Measurements from ENCODE around the gene ORM2. TPM values are rescaled to one million over a fixed set of nuclear protein-coding genes. Genes with fewer than 3 reads are reported as not detected.

ORM2 gene
- total and polyA plus RNA-seq, 2 of the 4 experiments (the other 2 are of a cell fraction) = not detected

DNA sequence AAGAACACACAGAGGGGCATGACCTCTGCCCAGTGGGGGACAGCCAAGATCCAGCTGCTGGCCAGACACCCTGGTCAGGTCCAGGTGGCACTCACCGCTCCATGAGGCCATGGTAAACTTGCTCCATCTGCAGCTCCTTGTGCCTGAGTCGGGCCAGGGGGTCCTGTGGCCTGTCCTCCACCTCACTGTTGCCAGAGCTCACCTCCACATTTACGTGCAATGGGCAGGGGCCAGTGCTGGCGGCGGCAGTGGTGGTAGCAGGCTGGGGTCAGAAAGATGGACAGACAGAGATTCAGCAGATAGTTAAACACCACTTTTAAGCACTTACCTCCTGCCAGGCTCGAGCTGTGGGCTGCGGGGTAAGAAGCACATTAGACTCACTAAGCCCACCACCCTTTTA lies 30.1 kb downstream of the ORM2 start:
- Histone ChIP-seq H4K5ac (ENCODE audit: low read depth, low read length) (no peak overlapping the region), H3K9ac (ENCODE audit: low read depth, low read length) (no peak overlapping the region), H3K18ac (ENCODE audit: low read depth, low read length) (no peak overlapping the region), H2AFZ (replicated peaks; ENCODE audit: low read length, poor library complexity) (no peak overlapping the region), H2BK15ac (ENCODE audit: low read depth, low read length) (no peak overlapping the region), H2BK5ac (ENCODE audit: low read depth, low read length, poor library complexity, severe bottlenecking) (no peak overlapping the region), H3K14ac (replicated peaks; ENCODE audit: low read depth, low read length) (no peak overlapping the region), H3K79me1 (ENCODE audit: low read depth in 1 of 2, low read length in 2 of 2) (peaks cover 0 to 2% of the 10 kb centered on the region in 2 experiments; a peak in 2 of 4 replicates), H2AK9ac (replicated peaks; ENCODE audit: low read depth, low read length, poor library complexity) (peak overlapping the region; percentile 33), H3K4me3 (ENCODE audit: insufficient read depth, low read depth, low read length) (no peak overlapping the region), H3K4ac (ENCODE audit: low read depth, low read length) (no peak overlapping the region), H4K20me1 (ENCODE audit: insufficient read depth, low read length) (no peaks in the 10 kb centered on the region; the same call in 1 of the 2 replicates), H3K4me2 (ENCODE audit: low read depth, low read length) (no peak overlapping the region), H2AK5ac (ENCODE audit: low read depth, low read length) (no peak overlapping the region), H4K91ac (ENCODE audit: insufficient read depth, low read depth, low read length) (no peak overlapping the region), H3K23ac (ENCODE audit: low read depth, low read length) (no peak overlapping the region), H3K27me3 (ENCODE audit: control insufficient read depth, insufficient read depth, low read length) (no peaks in the 10 kb centered on the region), H2BK120ac (ENCODE audit: low read depth, low read length) (no peak overlapping the region), H2BK20ac (ENCODE audit: low read depth, low read length) (no peak overlapping the region), H4K8ac (ENCODE audit: low read depth in 2 of 2, low read length in 2 of 2) (no peak overlapping the region), H3K9me3 (ENCODE audit: control insufficient read depth, insufficient read depth, low read length) (no peaks in the 10 kb centered on the region), H3K4me1 (ENCODE audit: control insufficient read depth, insufficient read depth, low read length) (peaks cover 11% of the 10 kb centered on the region), H3K9me1 (ENCODE audit: insufficient read depth, low read length) (peaks cover 8% of the 10 kb centered on the region), H3K56ac (ENCODE audit: extremely low read depth, insufficient read depth, low read length) (no peak overlapping the region), H3K27ac (ENCODE audit: insufficient read depth, low read length) (no peak overlapping the region), H3K36me3 (ENCODE audit: control insufficient read depth, insufficient read depth, low read length) (peaks cover 75% of the 10 kb centered on the region)
- ChIA-PET POLR2A (ENCODE audit: unreplicated experiment) (no interaction called here), CTCF (no interaction called here)
- ATAC-seq (ENCODE audit: low read depth) (no peak), DNase-seq (no peak)
- WGBS, 2 experiments (ENCODE audit: extremely low coverage in 2 of 2, insufficient read length in 1 of 2) = 100% methylated on average over 1 of the region's 7 CpGs; no CpG with 5 or more reads in 1 of the 2 experiments
- BruUV-seq (replicated peaks) = no TSS peak
- intact Hi-C loops (cut with micrococcal nuclease) = no loop called here
- in situ Hi-C loops (cut with MboI; ENCODE audit: low sequenced_read_pairs) = no loop called here
- dilution Hi-C loops (cut with HindIII; ENCODE audit: low sequenced_read_pairs, unreplicated experiment) = no loop called here
- no peak for TF ChIP-seq RAD21 (IDR thresholded peaks at IDR 0.05; ENCODE audit: low read length)
- no peak for TF ChIP-seq MAZ (IDR thresholded peaks at IDR 0.05; ENCODE audit: borderline replicate concordance, low read depth, low read length)
- TF ChIP-seq SMC3 (IDR thresholded peaks at IDR 0.05; ENCODE audit: low read depth, low read length) = no peak
- no peak for TF ChIP-seq ELK1 (IDR thresholded peaks at IDR 0.05; ENCODE audit: borderline replicate concordance, low read depth, low read length)
- TF ChIP-seq, protein P1, sequence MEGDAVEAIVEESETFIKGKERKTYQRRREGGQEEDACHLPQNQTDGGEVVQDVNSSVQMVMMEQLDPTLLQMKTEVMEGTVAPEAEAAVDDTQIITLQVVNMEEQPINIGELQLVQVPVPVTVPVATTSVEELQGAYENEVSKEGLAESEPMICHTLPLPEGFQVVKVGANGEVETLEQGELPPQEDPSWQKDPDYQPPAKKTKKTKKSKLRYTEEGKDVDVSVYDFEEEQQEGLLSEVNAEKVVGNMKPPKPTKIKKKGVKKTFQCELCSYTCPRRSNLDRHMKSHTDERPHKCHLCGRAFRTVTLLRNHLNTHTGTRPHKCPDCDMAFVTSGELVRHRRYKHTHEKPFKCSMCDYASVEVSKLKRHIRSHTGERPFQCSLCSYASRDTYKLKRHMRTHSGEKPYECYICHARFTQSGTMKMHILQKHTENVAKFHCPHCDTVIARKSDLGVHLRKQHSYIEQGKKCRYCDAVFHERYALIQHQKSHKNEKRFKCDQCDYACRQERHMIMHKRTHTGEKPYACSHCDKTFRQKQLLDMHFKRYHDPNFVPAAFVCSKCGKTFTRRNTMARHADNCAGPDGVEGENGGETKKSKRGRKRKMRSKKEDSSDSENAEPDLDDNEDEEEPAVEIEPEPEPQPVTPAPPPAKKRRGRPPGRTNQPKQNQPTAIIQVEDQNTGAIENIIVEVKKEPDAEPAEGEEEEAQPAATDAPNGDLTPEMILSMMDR (conservative IDR thresholded peaks at IDR 0.05; ENCODE audit: low read depth, low read length) = no peak
- no peak for TF ChIP-seq MXI1 (IDR thresholded peaks at IDR 0.05; ENCODE audit: borderline replicate concordance, low read depth, low read length)
- TF ChIP-seq, protein P2, sequence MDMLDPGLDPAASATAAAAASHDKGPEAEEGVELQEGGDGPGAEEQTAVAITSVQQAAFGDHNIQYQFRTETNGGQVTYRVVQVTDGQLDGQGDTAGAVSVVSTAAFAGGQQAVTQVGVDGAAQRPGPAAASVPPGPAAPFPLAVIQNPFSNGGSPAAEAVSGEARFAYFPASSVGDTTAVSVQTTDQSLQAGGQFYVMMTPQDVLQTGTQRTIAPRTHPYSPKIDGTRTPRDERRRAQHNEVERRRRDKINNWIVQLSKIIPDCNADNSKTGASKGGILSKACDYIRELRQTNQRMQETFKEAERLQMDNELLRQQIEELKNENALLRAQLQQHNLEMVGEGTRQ (IDR thresholded peaks at IDR 0.05; ENCODE audit: low read depth, low read length) = no peak
- no peak for TF ChIP-seq POLR2A (IDR thresholded peaks at IDR 0.05; ENCODE audit: low read depth, low read length)
- no peak for TF ChIP-seq RFX5 (IDR thresholded peaks at IDR 0.05; ENCODE audit: low read depth, low read length)
- TF ChIP-seq NFE2L2 (IDR thresholded peaks at IDR 0.05; ENCODE audit: low read depth, low read length) = no peak
- no peak for TF ChIP-seq MAFK (IDR thresholded peaks at IDR 0.05; ENCODE audit: low read depth, low read length)

Data from IMR-90 (cell line).